ENCODE results near the gene MARF1. TPM values are rescaled to one million over a fixed set of nuclear protein-coding genes. Genes with fewer than 3 reads are reported as not detected.

The MARF1 gene
- total and polyA plus RNA-seq, 9 of the 15 experiments (the other 6 are each of a cell fraction or from before 2014, with no cell fraction given), result 4.7 to 33.2 (median 11.7) TPM

DNA sequence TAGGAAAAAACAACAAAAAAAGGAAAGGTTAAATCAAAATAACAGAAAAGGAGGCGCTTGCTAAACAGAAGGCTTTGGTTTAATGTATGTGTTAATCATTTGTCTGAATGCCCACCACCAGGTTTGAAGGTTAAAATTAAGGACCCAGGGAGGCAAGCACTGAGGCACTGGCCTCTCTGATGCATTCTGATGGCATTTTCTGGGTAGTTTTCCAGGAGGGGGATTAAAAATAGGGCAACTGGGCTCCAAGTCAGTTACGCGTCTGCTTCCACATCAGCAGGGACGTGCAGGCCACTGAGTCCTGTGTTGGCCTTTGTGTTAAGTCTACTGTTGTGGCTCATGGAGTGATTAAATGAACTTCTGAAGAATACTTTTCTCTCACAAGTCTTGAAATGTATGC, 26.9 kb downstream of the MARF1 start:
- Histone ChIP-seq H3K9ac (ENCODE audit: insufficient read depth in 1 of 2, low read depth in 2 of 2, low read length in 2 of 2) (no peak overlapping the region), H3K36me3 (ENCODE audit: control insufficient read depth, insufficient read depth, low read length) (peaks cover 75% of the 10 kb centered on the region), H3K9me3 (replicated peaks; ENCODE audit: control insufficient read depth, insufficient read depth, low read depth, low read length) (no peaks in the 10 kb centered on the region), H3K27me3 (ENCODE audit: control insufficient read depth in 2 of 2, insufficient read depth in 2 of 2, low read length in 2 of 2) (no peaks in the 10 kb centered on the region), H3K4me1 (replicated peaks in 1 of 2; ENCODE audit: control insufficient read depth in 2 of 2, insufficient read depth in 2 of 2, low read length in 2 of 2) (no peaks in the 10 kb centered on the region), H2AFZ (ENCODE audit: low read depth, low read length) (no peak overlapping the region), H4K20me1 (replicated peaks; ENCODE audit: control insufficient read depth, insufficient read depth, low read length) (no peaks in the 10 kb centered on the region), H3K27ac (ENCODE audit: extremely low read depth, low read depth, low read length) (no peak overlapping the region), H3K4me3 (no peak overlapping the region), H3K79me2 (ENCODE audit: control insufficient read depth, insufficient read depth, low read length) (no peaks in the 10 kb centered on the region), H3K9me1 (ENCODE audit: control insufficient read depth, insufficient read depth, low read length) (no peaks in the 10 kb centered on the region), H3K4me2 (ENCODE audit: insufficient read depth, low read length) (no peak overlapping the region)
- no peak for TF ChIP-seq SP2 (IDR thresholded peaks at IDR 0.05; ENCODE audit: extremely low read depth, low read depth, low read length, poor library complexity, severe bottlenecking)
- TF ChIP-seq ILK (tag; IDR thresholded peaks at IDR 0.05; ENCODE audit: borderline replicate concordance, low read depth), result no peak
- TF ChIP-seq, protein P1, sequence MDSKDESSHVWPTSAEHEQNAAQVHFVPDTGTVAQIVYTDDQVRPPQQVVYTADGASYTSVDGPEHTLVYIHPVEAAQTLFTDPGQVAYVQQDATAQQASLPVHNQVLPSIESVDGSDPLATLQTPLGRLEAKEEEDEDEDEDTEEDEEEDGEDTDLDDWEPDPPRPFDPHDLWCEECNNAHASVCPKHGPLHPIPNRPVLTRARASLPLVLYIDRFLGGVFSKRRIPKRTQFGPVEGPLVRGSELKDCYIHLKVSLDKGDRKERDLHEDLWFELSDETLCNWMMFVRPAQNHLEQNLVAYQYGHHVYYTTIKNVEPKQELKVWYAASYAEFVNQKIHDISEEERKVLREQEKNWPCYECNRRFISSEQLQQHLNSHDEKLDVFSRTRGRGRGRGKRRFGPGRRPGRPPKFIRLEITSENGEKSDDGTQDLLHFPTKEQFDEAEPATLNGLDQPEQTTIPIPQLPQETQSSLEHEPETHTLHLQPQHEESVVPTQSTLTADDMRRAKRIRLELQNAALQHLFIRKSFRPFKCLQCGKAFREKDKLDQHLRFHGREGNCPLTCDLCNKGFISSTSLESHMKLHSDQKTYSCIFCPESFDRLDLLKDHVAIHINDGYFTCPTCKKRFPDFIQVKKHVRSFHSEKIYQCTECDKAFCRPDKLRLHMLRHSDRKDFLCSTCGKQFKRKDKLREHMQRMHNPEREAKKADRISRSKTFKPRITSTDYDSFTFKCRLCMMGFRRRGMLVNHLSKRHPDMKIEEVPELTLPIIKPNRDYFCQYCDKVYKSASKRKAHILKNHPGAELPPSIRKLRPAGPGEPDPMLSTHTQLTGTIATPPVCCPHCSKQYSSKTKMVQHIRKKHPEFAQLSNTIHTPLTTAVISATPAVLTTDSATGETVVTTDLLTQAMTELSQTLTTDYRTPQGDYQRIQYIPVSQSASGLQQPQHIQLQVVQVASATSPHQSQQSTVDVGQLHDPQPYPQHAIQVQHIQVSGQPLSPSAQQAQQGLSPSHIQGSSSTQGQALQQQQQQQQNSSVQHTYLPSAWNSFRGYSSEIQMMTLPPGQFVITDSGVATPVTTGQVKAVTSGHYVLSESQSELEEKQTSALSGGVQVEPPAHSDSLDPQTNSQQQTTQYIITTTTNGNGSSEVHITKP (IDR thresholded peaks at IDR 0.05; ENCODE audit: partially characterized antibody), result no peak
- TF ChIP-seq KDM4B (IDR thresholded peaks at IDR 0.05; ENCODE audit: borderline replicate concordance in 2 of 2, low read depth in 1 of 2), result no peak
- TF ChIP-seq, protein P2, sequence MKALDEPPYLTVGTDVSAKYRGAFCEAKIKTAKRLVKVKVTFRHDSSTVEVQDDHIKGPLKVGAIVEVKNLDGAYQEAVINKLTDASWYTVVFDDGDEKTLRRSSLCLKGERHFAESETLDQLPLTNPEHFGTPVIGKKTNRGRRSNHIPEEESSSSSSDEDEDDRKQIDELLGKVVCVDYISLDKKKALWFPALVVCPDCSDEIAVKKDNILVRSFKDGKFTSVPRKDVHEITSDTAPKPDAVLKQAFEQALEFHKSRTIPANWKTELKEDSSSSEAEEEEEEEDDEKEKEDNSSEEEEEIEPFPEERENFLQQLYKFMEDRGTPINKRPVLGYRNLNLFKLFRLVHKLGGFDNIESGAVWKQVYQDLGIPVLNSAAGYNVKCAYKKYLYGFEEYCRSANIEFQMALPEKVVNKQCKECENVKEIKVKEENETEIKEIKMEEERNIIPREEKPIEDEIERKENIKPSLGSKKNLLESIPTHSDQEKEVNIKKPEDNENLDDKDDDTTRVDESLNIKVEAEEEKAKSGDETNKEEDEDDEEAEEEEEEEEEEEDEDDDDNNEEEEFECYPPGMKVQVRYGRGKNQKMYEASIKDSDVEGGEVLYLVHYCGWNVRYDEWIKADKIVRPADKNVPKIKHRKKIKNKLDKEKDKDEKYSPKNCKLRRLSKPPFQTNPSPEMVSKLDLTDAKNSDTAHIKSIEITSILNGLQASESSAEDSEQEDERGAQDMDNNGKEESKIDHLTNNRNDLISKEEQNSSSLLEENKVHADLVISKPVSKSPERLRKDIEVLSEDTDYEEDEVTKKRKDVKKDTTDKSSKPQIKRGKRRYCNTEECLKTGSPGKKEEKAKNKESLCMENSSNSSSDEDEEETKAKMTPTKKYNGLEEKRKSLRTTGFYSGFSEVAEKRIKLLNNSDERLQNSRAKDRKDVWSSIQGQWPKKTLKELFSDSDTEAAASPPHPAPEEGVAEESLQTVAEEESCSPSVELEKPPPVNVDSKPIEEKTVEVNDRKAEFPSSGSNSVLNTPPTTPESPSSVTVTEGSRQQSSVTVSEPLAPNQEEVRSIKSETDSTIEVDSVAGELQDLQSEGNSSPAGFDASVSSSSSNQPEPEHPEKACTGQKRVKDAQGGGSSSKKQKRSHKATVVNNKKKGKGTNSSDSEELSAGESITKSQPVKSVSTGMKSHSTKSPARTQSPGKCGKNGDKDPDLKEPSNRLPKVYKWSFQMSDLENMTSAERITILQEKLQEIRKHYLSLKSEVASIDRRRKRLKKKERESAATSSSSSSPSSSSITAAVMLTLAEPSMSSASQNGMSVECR (CRISPR knock-in tag; IDR thresholded peaks at IDR 0.05), result no peak
- TF ChIP-seq, protein P3, sequence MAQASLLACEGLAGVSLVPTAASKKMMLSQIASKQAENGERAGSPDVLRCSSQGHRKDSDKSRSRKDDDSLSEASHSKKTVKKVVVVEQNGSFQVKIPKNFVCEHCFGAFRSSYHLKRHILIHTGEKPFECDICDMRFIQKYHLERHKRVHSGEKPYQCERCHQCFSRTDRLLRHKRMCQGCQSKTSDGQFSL (CRISPR knock-in tag; IDR thresholded peaks at IDR 0.05), result no peak
- TF ChIP-seq, protein P3 (tag; IDR thresholded peaks at IDR 0.05), result no peak
- 97% methylated on average over 4 of the region's 4 CpGs for WGBS (ENCODE audit: insufficient coverage, low coverage, missing lambda C conversion rate)
- FAIRE-seq (no peak), ATAC-seq (no peak), DNase-seq (ENCODE audit: extremely low read depth in 1 of 4, low spot score in 3 of 4) (no peak)
- ChIA-PET POLR2A (interaction anchor here (1.6 kb wide), 1 partner anchor 19 kb away, joined by 4 read pairs; no protein-coding TSS in a partner anchor), CTCF (ENCODE audit: low intra/inter-chr PET ratio) (no interaction called here)
- in situ Hi-C loops (cut with MboI), result no loop called here
- no TSS peak for BruUV-seq (replicated peaks)
- intact Hi-C loops (cut with micrococcal nuclease), result no loop called here
